GM12891 (cell line): ENCODE data around the gene RHAG.

Source experiments
- POLR2A ChIP-seq: IDR thresholded peaks from 2 replicates; pipeline ENCODE4 v1.6.1; 2011; ENCODE audit warnings: low read depth, low read length, control low read depth
- POLR2AphosphoS5 ChIP-seq: IDR thresholded peaks from 2 replicates; pipeline ENCODE4 v1.6.1; 2011; ENCODE audit warnings: low read depth, low read length, control low read depth
- POU2F2 ChIP-seq: IDR thresholded peaks from 2 replicates; pipeline ENCODE4 v1.6.1; 2011; ENCODE audit warnings: low read depth, mild to moderate bottlenecking, control low read depth, low read length, moderate library complexity
- SPI1 ChIP-seq: IDR thresholded peaks from 2 replicates; pipeline ENCODE4 v1.6.1; 2011; ENCODE audit warnings: low read depth, low read length, control low read depth
- TAF1 ChIP-seq: IDR thresholded peaks from 2 replicates; pipeline ENCODE4 v1.6.1; 2011; ENCODE audit warnings: low read depth, low read length, control low read depth

- TF ChIP-seq POLR2A (no peak), TAF1 (no peak), POU2F2 (no peak), POLR2AphosphoS5 (no peak), SPI1 (no peak)
These were observed 702 bp upstream of the RHAG start for GRCh38 chr6:49637350-49637731.
